OCI-LY3 (cell line): ENCODE measurements around the gene RNASEH1.

Experiments
- CTCF ChIP-seq: fragments of 200-600, 300-600 bp; sonication (generic); IDR thresholded peaks from 2 replicates; pipeline ENCODE4 v1.5.1; 2014; ENCODE audit warnings: antibody characterized with exemption, low read length, low read depth
- EZH2phosphoT487 ChIP-seq: fragments of 200-600 bp; shearing (Covaris generic); IDR thresholded peaks from 2 replicates; pipeline ENCODE4 v1.6.1; 2018; ENCODE audit warnings: antibody characterized with exemption, mixed run types, low read depth

GRCh38 chr2:3588084-3588483 is 30.0 kb upstream of the RNASEH1 start:
- TF ChIP-seq EZH2phosphoT487 (no peak), CTCF (no peak)
